ENCODE results near the gene FBXO30. TPM values are rescaled to one million over a fixed set of nuclear protein-coding genes. Genes with fewer than 3 reads are reported as not detected.

The FBXO30 gene
- total and polyA plus RNA-seq, 2 experiments from 2014 or later: 2.0 to 9.0 TPM

GRCh38 chr6:145839653-145840052 lies 25.1 kb upstream of the FBXO30 start:
- no peak for DNase-seq (ENCODE audit: low spot score)

GRCh38 chr6:145838305-145838704 lies 23.7 kb upstream of the FBXO30 start:
- Histone ChIP-seq H3K9me3 (ENCODE audit: low read depth) (no peaks in the 10 kb centered on the region), H3K4me1 (ENCODE audit: insufficient read depth) (peaks cover 10% of the 10 kb centered on the region), H3K4me2 (no peak overlapping the region), H3K27ac (no peak overlapping the region), H3K9me2 (replicated peaks; ENCODE audit: insufficient read depth) (no peaks in the 10 kb centered on the region), H3K36me3 (replicated peaks; ENCODE audit: insufficient read depth, low read depth) (no peaks in the 10 kb centered on the region), H3K79me2 (no peaks in the 10 kb centered on the region), H3K27me3 (no peaks in the 10 kb centered on the region), H3K4me3 (no peak overlapping the region), H2AFZ (no peak overlapping the region), H4K20me1 (ENCODE audit: insufficient read depth, poor library complexity, severe bottlenecking) (no peaks in the 10 kb centered on the region)
- 100% methylated on average over 1 of the region's 1 CpG for WGBS (ENCODE audit: low lambda C conversion rate, missing lambda C conversion rate)
- DNase-seq (ENCODE audit: low spot score): no peak
- no peak for TF ChIP-seq CTCF (IDR thresholded peaks at IDR 0.05; ENCODE audit: poor library complexity)
- TF ChIP-seq EZH2phosphoT487 (IDR thresholded peaks at IDR 0.05; ENCODE audit: low read depth, severe bottlenecking, unreplicated experiment): no peak
- no peak for TF ChIP-seq EZH2 (IDR thresholded peaks at IDR 0.05; ENCODE audit: borderline replicate concordance)

More at GRCh38 chr6:145839653-145840052, 25.1 kb upstream of the FBXO30 start:
- TF ChIP-seq EZH2phosphoT487 (IDR thresholded peaks at IDR 0.05; ENCODE audit: low read depth, severe bottlenecking, unreplicated experiment) (no peak), CTCF (IDR thresholded peaks at IDR 0.05; ENCODE audit: poor library complexity) (no peak), EZH2 (IDR thresholded peaks at IDR 0.05; ENCODE audit: borderline replicate concordance) (no peak)
- H3K4me3 ChIP-seq: no peak overlapping the region
- H3K79me2 ChIP-seq: no peaks in the 10 kb centered on the region
- no peaks in the 10 kb centered on the region for H3K9me2 ChIP-seq (replicated peaks; ENCODE audit: insufficient read depth)
- H3K4me1 ChIP-seq (ENCODE audit: insufficient read depth): peaks cover 10% of the 10 kb centered on the region
- no peaks in the 10 kb centered on the region for H4K20me1 ChIP-seq (ENCODE audit: insufficient read depth, poor library complexity, severe bottlenecking)
- no peak overlapping the region for H3K4me2 ChIP-seq
- H2AFZ ChIP-seq: no peak overlapping the region
- no peaks in the 10 kb centered on the region for H3K9me3 ChIP-seq (ENCODE audit: low read depth)
- H3K27me3 ChIP-seq: no peaks in the 10 kb centered on the region
- no peak overlapping the region for H3K27ac ChIP-seq
- no peaks in the 10 kb centered on the region for H3K36me3 ChIP-seq (replicated peaks; ENCODE audit: insufficient read depth, low read depth)

- TF ChIP-seq EZH2 (IDR thresholded peaks at IDR 0.05; ENCODE audit: borderline replicate concordance) (no peak), CTCF (IDR thresholded peaks at IDR 0.05; ENCODE audit: poor library complexity) (no peak), EZH2phosphoT487 (IDR thresholded peaks at IDR 0.05; ENCODE audit: low read depth, severe bottlenecking, unreplicated experiment) (no peak)
- Histone ChIP-seq H3K27me3 (no peaks in the 10 kb centered on the region), H3K4me2 (no peak overlapping the region), H3K4me1 (ENCODE audit: insufficient read depth) (no peaks in the 10 kb centered on the region), H3K4me3 (no peak overlapping the region), H3K9me3 (ENCODE audit: low read depth) (no peaks in the 10 kb centered on the region), H3K36me3 (replicated peaks; ENCODE audit: insufficient read depth, low read depth) (no peaks in the 10 kb centered on the region), H3K9me2 (replicated peaks; ENCODE audit: insufficient read depth) (no peaks in the 10 kb centered on the region), H3K27ac (no peak overlapping the region), H4K20me1 (ENCODE audit: insufficient read depth, poor library complexity, severe bottlenecking) (no peaks in the 10 kb centered on the region), H2AFZ (no peak overlapping the region), H3K79me2 (no peaks in the 10 kb centered on the region)
- no peak for DNase-seq (ENCODE audit: low spot score)
- 87% methylated on average over 1 of the region's 1 CpG for WGBS (ENCODE audit: low lambda C conversion rate, missing lambda C conversion rate)
Observed at GRCh38 chr6:145836772-145837171, 22.2 kb upstream of the FBXO30 start.

GRCh38 chr6:145836170-145836569 lies 21.6 kb upstream of the FBXO30 start:
- no peaks in the 10 kb centered on the region for H3K9me3 ChIP-seq (ENCODE audit: low read depth)
- H3K27ac ChIP-seq: no peak overlapping the region
- no peaks in the 10 kb centered on the region for H3K36me3 ChIP-seq (replicated peaks; ENCODE audit: insufficient read depth, low read depth)
- no peak for DNase-seq (ENCODE audit: low spot score)
- TF ChIP-seq EZH2 (IDR thresholded peaks at IDR 0.05; ENCODE audit: borderline replicate concordance) (no peak), CTCF (IDR thresholded peaks at IDR 0.05; ENCODE audit: poor library complexity) (no peak), EZH2phosphoT487 (IDR thresholded peaks at IDR 0.05; ENCODE audit: low read depth, severe bottlenecking, unreplicated experiment) (no peak)
- no peaks in the 10 kb centered on the region for H3K9me2 ChIP-seq (replicated peaks; ENCODE audit: insufficient read depth)
- no peak overlapping the region for H3K4me2 ChIP-seq
- H3K79me2 ChIP-seq: no peaks in the 10 kb centered on the region
- WGBS (ENCODE audit: low lambda C conversion rate, missing lambda C conversion rate): 75% methylated on average over 2 of the region's 2 CpGs
- no peak overlapping the region for H3K4me3 ChIP-seq
- no peaks in the 10 kb centered on the region for H3K27me3 ChIP-seq
- H4K20me1 ChIP-seq (ENCODE audit: insufficient read depth, poor library complexity, severe bottlenecking): no peaks in the 10 kb centered on the region
- H2AFZ ChIP-seq: no peak overlapping the region
- no peaks in the 10 kb centered on the region for H3K4me1 ChIP-seq (ENCODE audit: insufficient read depth)
